Stimulated activated CD8-positive, alpha-beta memory T cell treated with anti-CD3 and anti-CD28 coated beads, Interleukin-12 subunit alpha, Interleukin-12 subunit beta, amount 100 ng/mL, for 4 hours (primary cell): ENCODE data around the gene CDC6.

Experiments
- DNase-seq: peaks from one replicate; pipeline ENCODE4 v3.0.0-alpha.2; 2020; ENCODE audit warnings: low read depth

Gene CDC6

GRCh38 chr17:40311575-40311974, 23.9 kb downstream of the CDC6 start:
- no peak for DNase-seq

DNA sequence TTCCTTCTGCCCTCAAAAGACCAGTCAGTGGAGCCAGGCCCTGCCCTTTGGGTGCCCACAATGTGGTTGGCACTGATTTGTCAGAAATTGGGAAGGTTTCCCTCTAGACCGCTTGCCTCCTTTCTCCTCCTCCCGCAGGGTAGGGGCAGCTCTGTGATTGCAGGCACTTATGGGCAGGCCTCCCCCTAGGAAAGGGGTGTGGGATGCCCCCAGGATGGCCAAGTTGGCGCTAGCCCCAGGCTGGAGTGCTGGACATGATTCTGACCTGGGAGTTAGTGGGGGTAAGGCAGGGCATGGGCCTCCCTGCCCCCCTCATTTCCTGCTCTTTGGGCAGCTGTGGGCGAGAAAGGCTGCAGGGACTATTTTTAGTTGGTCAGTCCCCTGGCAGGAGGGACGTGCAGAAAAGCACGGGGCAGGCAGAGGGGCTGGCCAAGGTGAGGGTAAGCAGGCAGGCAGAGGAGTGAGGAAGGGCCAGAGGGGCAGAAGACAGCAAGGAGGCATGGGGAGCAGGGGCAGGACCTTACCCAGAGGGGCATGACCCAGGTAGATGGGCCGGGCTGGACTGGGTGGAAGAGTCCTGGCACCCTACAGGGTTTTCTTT, 24.6 kb downstream of the CDC6 start:
- DNase-seq: no peak

- DNase-seq: no peak
Observed at GRCh38 chr17:40312893-40313667, 25.4 kb downstream of the CDC6 start.

DNA sequence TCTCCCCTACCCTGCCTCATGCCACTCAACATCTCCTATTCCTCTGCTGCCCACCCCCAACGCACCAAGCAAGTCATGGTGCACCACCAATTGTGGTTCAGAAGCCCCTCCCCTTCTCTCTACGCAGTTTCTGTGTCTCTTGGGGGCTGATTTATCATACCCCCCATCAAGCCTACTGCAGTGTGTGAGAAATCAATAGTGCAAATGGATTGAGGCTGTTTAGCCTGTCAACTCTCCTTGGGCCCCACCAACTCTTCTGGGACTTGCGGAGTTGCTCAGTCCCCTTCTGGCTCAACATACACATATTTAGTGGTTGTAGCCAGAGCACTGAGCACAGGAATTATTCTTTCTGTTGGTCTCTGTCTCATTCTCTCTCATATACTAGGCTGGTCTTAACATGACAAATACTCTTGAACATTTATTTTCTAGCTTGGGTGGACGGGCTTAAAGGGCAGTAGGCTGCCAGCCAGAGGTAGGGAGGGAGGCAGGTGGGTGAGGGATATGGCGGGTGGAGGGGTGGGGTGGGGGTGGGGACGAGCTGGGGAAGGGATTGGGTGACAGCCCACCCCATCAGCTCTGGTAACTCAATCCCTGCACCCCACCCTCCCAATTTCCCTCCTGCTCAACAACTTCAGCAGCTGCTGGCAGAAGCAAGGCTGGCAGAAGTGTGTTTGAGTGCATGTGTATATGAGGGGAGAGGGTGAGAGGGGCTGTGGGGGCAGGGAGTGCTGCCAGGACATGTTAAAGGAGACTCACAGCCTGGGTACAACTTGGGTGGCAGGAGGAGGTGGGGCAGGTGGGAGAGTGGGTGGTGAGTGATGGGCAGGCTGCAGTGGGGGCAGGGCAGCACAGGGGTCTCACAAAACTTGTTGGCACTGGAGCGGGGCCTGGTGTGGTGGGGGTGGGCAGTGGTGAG, 26.2 kb downstream of the CDC6 start:
- DNase-seq: no peak

- DNase-seq: peak; percentile 83
Observed at GRCh38 chr17:40314584-40314956, 26.9 kb downstream of the CDC6 start.

DNA sequence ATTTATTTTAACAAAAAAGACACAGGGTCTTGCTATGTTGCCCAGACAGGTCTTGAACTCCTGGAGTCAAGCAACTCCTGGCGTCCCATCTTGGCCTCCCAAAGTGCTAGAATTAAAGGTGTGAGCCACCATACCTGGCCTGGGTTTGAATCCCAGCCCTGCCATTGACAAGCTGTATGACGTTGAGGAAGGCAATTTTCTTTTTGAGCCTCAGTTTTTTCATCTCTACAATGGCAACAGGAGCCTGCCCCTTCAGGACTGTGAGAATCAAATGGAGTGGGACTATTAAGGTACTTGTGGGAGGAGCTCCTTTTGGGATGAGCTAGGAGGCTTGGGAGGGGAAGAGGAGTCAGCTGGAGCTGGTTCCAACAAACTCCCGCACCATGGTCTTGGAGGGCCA, 27.5 kb downstream of the CDC6 start:
- no peak for DNase-seq

DNA sequence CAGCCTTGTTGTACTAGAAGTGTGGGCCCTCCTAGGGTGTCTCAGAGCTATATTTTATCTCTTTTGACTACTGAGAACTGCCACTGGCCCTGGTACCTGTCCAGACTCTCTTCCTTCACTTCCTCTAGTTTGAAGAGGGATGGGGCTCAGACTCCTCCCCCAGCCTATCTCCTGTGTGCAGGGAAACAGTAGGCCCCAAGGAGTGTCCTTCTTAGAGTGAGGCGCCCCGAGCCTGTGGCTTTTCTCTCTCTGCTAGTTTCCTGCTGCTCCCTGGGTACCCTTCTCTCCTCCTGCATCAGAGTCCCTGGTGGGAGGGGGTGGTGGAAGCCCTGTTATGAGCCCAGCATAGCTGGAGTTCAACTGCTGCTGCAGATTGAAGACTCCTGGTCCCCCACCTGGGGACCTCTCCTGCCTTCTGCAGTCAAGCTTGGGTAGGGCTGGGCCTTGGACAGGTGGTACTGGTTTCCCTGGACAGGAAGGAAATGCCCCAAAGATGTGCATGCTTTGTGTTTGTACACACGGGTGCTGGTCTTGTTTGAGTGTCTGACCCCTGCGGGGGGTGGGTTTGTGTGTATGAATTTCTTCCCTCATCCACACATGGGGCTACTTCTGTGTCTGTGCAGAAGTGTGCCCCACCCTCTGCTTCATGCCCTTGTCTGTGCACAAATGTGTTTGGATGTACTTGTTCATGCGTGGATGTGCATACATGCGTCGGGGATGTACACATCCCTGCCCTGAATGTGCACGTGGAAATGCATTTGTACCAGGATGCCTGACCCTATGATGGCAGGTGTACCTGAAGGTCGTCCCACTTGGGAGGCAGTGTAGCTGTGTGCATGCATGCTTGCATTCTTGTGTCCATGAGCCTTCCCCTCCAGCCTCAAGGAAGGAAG, 28.2 kb downstream of the CDC6 start:
- DNase-seq: no peak

DNA sequence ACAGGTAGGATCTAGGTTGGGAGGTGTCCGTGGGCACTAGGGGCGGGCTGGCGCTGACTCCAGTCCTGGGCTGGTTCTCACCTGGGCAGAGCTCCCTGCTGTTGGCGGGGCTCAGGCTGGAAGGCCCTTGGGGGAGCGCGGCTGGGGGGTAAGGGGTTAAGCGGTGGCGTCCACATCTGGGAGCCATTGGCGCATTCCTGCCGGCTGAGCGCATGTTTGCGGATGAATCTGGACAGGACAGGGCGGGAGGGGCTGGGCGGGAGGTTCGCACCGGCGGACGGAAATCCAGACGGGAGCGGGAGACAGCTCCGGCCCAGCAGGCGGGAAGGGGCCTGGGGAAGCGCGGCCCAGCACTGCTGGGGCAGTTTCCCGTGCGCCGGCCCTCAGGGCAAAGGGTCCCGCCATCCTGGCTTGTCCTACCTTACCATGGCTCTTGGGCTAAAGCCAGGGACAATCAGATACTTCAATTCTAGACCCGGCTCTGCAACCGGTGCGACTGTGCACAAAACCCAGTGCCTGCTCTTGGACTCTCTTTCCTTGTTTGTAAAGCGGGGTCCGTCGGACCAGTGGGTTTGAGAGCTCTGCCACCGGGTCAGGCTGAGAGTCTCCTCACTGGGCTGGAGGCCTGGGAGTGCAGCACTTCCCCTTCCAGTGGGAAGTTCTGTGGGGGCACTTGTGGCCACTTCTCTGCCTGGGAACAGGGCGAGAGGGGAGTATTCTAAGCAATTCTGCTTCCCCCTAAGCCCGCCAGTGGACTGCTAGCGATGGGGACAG, 29.1 kb downstream of the CDC6 start:
- no peak for DNase-seq

GRCh38 chr17:40317345-40317873, 29.7 kb downstream of the CDC6 start:
- no peak for DNase-seq

DNA sequence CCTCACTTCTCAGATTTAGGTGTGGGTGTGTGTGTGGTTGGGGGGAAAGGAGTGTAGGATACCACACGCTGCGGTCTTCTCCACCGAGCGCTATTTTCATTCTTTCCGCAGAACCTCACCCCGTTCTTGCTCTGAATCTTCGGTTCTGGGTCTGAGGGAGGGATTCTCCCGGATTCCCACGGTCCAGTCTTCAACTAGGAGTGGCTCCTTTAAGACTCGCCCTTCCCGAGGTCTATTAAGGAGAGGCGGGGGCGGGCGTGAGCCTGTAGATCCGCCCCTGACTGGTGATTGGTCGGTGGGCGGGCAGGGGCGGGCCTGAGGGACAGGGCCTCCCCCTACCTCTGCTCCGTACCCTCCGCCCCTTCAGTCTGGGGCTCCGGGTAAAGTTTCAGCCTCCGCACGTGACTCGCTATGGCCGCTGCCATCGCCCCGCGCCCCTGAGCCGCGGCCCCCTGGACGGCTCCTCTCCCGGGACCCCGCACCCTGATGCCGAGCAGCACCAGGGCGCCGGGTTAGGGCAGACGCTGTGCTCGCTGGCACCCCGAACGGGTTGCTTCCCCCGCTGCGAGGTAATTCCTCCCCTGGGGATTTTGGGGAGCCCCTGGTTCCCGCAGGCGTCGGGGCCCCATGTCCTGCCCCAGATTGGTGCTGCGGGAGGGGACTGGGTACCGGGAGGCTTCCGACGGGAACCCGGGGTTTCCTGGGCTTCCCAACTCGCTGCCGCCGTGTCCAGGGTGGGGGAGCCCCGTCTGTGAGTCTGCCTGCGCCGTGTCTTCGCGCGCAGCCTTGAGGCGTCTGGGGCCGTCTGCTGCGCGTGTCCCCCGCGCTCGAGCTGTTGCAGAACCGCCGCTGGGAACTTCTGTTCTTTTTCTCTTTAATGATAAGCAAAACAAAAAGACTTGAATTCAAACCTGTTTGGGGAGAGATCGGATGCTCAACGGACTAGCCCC, 30.5 kb downstream of the CDC6 start:
- peak; percentile 87 for DNase-seq

- DNase-seq: no peak
Observed at GRCh38 chr17:40318830-40319391, 31.2 kb downstream of the CDC6 start.

DNA sequence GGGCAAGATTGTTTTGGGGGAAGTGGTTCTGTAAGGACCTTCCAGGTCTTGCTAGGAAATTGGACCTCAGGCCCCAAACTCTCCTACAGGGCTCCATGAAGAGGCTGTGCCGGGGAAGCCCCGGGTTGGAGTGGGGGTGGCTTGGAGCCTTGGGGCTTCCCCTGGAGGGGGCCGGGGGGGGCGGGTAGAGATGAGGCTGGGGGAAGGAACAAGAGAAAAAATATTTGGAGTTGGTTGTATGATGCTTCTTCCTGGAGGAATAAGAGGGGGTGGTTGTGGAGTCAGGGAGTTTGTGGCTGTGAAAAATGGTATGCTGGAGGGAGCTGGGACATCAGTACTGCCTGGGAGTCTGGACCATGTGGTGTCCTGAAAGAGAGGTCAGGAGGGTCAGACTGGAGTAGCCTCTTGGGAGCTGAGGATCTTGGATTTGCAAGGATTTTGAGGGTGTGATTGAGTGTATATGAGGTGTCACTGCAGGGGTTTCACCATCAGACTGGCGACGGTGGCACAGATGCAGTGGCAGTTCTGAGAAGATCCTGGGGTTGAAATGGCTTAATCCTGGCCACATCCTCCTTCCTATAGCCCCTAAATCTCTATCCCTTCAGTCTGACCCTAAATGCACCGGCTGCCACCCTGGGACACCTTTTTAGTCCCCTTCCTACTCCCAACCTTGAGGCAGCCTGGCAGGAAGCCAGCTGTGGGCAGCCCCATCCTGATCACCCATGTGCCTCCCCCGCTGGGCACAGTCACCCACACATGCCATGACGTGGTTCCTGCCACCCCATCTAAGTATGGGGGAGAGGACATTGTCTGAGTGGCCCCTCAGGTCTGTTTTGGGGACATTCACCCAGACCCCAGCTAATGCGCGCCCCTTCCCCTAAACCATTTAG, 32.2 kb downstream of the CDC6 start:
- peak; percentile 70 for DNase-seq

DNA sequence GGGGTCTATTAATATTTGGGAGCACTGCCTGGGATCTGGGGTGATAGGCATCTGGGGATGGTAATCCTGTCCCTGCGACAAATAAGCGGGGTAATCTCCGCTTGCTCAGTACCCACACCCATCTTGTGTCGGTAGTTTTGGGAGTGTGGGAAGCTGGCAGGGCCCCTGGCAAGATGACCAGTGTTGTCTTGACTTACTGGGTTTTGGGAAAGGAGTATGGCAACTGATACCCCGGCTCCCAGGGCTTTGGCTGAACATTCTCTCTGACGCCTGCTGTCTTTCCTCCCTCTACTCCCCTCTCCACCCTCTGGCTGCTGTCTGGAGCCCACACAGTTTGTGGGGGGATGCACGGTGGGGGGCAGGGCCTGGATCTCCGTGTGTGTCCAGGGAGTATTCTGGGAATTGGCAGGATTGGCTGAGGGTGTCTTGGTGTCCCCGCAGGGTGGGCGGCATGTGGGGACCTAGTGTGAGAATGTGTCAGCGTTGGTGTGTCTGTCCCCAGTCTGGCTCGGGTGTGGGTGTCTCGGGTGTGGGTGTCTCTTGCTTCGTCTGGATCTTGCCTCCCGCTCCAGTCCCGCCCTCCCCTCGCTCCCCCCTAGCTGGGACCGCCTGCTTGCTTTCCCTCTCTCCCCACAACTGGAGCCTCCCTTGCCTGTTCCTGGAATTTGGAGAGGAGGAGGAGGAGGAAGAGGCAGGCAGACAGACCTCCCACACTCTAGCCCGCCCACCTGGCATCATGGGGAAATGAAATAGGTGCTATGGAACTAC, 33.3 kb downstream of the CDC6 start:
- peak; percentile 45 for DNase-seq

- DNase-seq: no peak
Observed at GRCh38 chr17:40321524-40321929, 33.8 kb downstream of the CDC6 start.

- DNase-seq: no peak
Observed at GRCh38 chr17:40321961-40322357, 34.3 kb downstream of the CDC6 start.

GRCh38 chr17:40322358-40323315, 35.0 kb downstream of the CDC6 start:
- DNase-seq: peak; percentile 78
